Measurements from ENCODE around the gene C20orf202. TPM values are rescaled to one million over a fixed set of nuclear protein-coding genes. Genes with fewer than 3 reads are reported as not detected.
"Not testable (repeated sequence)": the region's sequence is repeated elsewhere in the genome, so short reads cannot be mapped to it uniquely, and the experiment has no call there.

Gene C20orf202
- polyA plus RNA-seq, 1 donor = 0.43 TPM

GRCh38 chr20:1209447-1210387, 6.5 kb downstream of the C20orf202 start:
- no peak for DNase-seq

GRCh38 chr20:1210501-1210900, 7.2 kb downstream of the C20orf202 start:
- DNase-seq = no peak

GRCh38 chr20:1212023-1212422, 8.8 kb downstream of the C20orf202 start:
- no peak for DNase-seq

GRCh38 chr20:1212607-1213396, 9.5 kb downstream of the C20orf202 start:
- peak; percentile 62 for DNase-seq

- DNase-seq = no peak
Observed at GRCh38 chr20:1214838-1215261, 11.6 kb downstream of the C20orf202 start.

- no peak for DNase-seq
Observed at GRCh38 chr20:1215386-1216170, 12.3 kb downstream of the C20orf202 start.

- not testable (repeated sequence) for DNase-seq
Observed at GRCh38 chr20:1216527-1217427, 13.5 kb downstream of the C20orf202 start.

- not testable (repeated sequence) for DNase-seq
Observed at GRCh38 chr20:1222750-1223149, 19.5 kb downstream of the C20orf202 start.

GRCh38 chr20:1224205-1224890, 21.1 kb downstream of the C20orf202 start:
- no peak for DNase-seq

GRCh38 chr20:1225263-1225782, 22.1 kb downstream of the C20orf202 start:
- no peak for DNase-seq

GRCh38 chr20:1225783-1226654, 22.8 kb downstream of the C20orf202 start, which contains the start of gene RAD21L1:
Gene RAD21L1, plus strand, starts transcription at chr20:1226044. Its CDS starts 2,410 bp downstream, at chr20:1228454.
- DNase-seq = peak; percentile 31

- DNase-seq = no peak
Observed at GRCh38 chr20:1229541-1229940, 26.3 kb downstream of the C20orf202 start.

GRCh38 chr20:1232286-1233111, 29.2 kb downstream of the C20orf202 start:
- no peak for DNase-seq

- no peak for DNase-seq
Observed at GRCh38 chr20:1240549-1240948, 37.3 kb downstream of the C20orf202 start.

GRCh38 chr20:1241456-1241855, 38.2 kb downstream of the C20orf202 start:
- no peak for DNase-seq

- no peak for DNase-seq
Observed at GRCh38 chr20:1242099-1242498, 38.8 kb downstream of the C20orf202 start.

GRCh38 chr20:1242530-1242929, 39.3 kb downstream of the C20orf202 start:
- DNase-seq = no peak

GRCh38 chr20:1245578-1245977, 42.3 kb downstream of the C20orf202 start:
- DNase-seq = no peak
